Dedifferentiated amniotic fluid mesenchymal stem cell (primary cell): ENCODE measurements around the gene SLC12A9.
"Not testable (repeated sequence)": the region's sequence is repeated elsewhere in the genome, so short reads cannot be mapped to it uniquely, and the experiment has no call there.

ENCODE experiments used
- DNase-seq: peaks from one replicate; pipeline ENCODE4 v3.0.0-alpha.2; 2016; ENCODE audit errors: extremely low spot score

SLC12A9 gene

GRCh38 chr7:100895956-100896731, 43.6 kb downstream of the SLC12A9 start:
- no peak for DNase-seq

GRCh38 chr7:100896732-100897608, 44.5 kb downstream of the SLC12A9 start:
- no peak for DNase-seq

DNA sequence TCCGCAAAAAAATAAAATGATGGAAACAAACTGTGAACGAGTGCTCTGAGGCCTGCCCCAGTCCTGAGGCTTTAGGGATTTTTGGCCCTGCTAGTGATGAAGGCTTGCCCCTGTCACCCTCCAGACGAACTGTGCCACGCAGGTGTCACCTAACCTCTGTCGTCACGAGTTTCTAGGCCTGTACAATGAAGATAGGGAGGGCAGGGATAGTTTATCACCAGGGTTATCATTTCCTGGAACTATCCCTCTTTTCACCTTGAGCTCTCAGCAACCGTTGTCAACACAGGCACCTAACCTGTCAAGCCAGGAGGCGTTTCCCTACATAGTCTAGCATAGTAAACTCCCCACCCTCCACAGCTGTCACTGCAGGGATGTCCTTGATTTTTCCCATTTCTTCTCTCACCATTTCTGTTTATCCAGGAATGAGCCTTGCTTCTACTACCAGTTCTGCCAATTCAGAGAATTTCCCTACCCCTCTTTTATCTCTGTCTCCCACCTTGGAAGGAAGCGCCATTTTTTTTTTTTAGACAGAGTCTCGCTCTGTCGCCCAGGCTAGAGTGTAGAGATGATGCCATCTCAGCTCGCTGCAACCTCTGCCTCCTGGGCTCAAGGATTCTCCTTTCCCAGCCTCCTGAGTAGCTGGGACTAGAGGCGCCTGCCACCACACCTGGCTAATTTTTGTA, 45.4 kb downstream of the SLC12A9 start:
- DNase-seq = no peak

GRCh38 chr7:100899432-100899831, 46.9 kb downstream of the SLC12A9 start:
- DNase-seq = no peak

- no peak for DNase-seq
Measured at GRCh38 chr7:100900978-100901377, 48.5 kb downstream of the SLC12A9 start.

DNA sequence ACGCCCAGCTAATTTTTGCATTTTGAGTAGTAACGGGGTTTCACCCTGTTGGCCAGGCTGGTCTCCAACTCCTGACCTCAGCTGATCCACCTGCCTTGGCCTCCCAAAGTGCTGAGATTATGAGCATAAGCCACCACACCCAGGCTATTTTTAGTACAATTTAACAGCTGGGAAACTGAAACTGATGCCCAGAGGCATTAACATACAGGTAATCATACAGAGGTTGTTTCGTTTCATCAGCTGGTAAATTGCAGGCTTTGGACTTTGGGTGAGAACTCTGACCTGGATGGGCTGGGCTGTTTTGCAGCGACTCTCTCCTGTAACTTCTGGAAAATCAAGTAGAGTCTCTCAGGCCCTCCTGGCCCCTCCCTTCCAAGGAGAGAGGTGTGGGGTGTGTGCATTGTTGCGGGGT, 49.4 kb downstream of the SLC12A9 start:
- no peak for DNase-seq

DNA sequence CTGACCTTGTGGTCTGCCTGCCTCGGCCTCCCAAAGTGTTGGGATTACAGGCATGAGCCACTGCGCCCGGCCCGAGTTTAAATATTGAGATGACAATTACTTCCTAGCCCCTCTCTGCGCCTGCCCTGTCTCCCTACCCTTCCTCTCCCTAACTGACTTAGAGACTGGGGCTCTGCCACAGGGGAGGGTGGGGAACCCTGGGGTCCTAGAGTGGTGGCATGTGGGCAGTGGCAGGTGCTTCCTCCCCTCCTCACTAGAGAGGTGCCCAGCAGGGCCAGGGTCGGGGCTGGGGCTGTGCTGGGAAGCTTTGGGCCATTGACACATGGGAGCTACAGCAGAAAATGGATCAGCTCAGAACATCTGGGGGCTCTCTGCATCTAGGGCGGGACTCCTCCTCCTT, 50.1 kb downstream of the SLC12A9 start:
- DNase-seq = no peak

GRCh38 chr7:100908512-100908911, 56.0 kb downstream of the SLC12A9 start:
- DNase-seq = no peak

GRCh38 chr7:100910443-100910842, 57.9 kb downstream of the SLC12A9 start:
- DNase-seq = not testable (repeated sequence)

GRCh38 chr7:100911484-100911883, 59.0 kb downstream of the SLC12A9 start:
- no peak for DNase-seq

DNA sequence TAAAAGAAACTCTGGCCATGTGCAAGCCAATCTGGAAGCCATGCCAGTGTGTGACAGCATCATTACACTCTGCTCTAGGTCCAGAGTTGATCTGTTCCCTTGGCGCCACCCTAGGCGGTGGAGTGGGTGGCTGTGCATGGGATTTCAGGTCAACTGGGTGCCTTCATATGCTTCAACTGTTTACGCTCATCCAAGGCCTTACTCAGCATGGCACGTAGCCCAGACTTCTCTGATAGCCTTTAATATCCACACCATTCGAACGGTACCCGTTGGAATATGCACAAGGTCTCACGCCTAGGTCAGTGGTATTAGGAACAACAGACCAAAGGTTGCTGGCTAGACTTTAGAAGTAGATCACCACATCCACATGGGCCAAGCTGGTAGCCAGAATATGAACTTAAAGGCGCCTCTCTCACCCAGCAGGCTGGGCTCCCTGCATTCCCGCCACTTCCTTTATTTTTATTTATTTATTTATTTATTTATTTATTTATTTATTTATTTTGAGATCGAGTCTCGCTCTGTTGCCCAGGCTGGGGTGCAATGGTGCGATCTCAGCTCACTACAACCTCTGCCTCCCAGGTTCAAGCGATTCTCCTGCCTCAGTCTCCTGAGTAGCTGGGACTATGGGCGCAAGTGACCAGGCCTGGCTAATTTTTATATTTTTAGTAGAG, 61.8 kb downstream of the SLC12A9 start:
- DNase-seq = no peak

- DNase-seq = no peak
Measured at GRCh38 chr7:100914879-100915447, 62.5 kb downstream of the SLC12A9 start.
